Cardiac muscle cell (in vitro differentiated cells and primary cell): ENCODE results near the gene GALNT16. TPM values are rescaled to one million over a fixed set of nuclear protein-coding genes. Genes with fewer than 3 reads are reported as not detected.
A peak's percentile ranks its signal among the peaks of the same experiment; 100 is the strongest.

Experiments
- DNase-seq, 2 donors: peaks; one replicate each; pipeline versions ENCODE4 v3.0.0 to v3.0.0-alpha.2; 2010 to 2017; ENCODE audit warnings: low read depth in 1 of 2, low spot score in 1 of 2
- H3K27ac ChIP-seq: fragments of 200-600 bp; sonication (generic); 2 replicates; pipeline ENCODE4 v1.5.1; 2016
- H3K27me3 ChIP-seq: fragments of 200-600 bp; sonication (generic); 2 replicates; pipeline ENCODE4 v1.6.0; 2016; ENCODE audit warnings: control low read depth
- H3K36me3 ChIP-seq: fragments of 200-600 bp; sonication (generic); 2 replicates; pipeline ENCODE4 v1.5.1; 2016; ENCODE audit warnings: control low read depth
- H3K4me1 ChIP-seq: fragments of 200-600 bp; sonication (generic); 2 replicates; pipeline ENCODE4 v1.8.1; 2017; ENCODE audit warnings: low read depth, mild to moderate bottlenecking, mixed run types
- H3K4me3 ChIP-seq: fragments of 200-600 bp; sonication (generic); 2 replicates; pipeline ENCODE4 v1.5.1; 2016; ENCODE audit warnings: mild to moderate bottlenecking
- H3K9me3 ChIP-seq: fragments of 200-600 bp; sonication (generic); 2 replicates; pipeline ENCODE4 v1.5.1; 2017; ENCODE audit warnings: low read depth, mild to moderate bottlenecking, control low read depth
- polyA plus RNA-seq: library from polyadenylated mRNA; unstranded; fragments of >200 nt; fragmentation: Nextera tagmentation; extraction: Ambion mirVana; gene quantifications from 2 replicates; pipeline ENCODE4 v1.2.1, GENCODE V29; 2016
- total RNA-seq: library from RNA; depleted of rRNA; stranded (reverse); fragments of >200 nt; gene quantifications from 2 replicates; pipeline ENCODE4 v1.2.3, GENCODE V29; 2016
- TF ChIP-seq, protein P1 (sequence below): IDR thresholded peaks from 2 replicates; pipeline ENCODE4 v1.5.1; 2012; ENCODE audit warnings: low read depth, mild to moderate bottlenecking, low read length

Gene GALNT16
- total and polyA plus RNA-seq, 2 experiments from 2014 or later, result 5.8 to 7.7 TPM

DNA sequence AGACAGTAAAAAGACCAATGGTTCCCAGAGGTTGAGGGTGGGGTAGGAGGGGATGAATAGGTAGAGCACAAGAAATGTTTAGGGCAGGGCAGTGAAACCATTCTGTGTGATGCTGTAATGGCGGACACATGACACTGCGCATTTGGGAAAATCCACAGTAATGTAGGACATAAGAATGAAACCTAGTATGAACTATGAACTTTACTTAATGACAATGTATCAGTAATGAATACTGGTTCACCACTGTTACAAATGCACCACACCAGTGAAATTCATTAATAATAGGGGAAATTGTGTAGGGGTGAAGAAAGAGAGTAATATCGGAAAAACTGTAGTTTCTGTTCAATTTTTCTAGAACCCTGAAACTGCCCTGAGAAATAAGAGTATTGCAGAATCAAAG, 132.5 kb downstream of the GALNT16 start:
- TF ChIP-seq, protein P1, sequence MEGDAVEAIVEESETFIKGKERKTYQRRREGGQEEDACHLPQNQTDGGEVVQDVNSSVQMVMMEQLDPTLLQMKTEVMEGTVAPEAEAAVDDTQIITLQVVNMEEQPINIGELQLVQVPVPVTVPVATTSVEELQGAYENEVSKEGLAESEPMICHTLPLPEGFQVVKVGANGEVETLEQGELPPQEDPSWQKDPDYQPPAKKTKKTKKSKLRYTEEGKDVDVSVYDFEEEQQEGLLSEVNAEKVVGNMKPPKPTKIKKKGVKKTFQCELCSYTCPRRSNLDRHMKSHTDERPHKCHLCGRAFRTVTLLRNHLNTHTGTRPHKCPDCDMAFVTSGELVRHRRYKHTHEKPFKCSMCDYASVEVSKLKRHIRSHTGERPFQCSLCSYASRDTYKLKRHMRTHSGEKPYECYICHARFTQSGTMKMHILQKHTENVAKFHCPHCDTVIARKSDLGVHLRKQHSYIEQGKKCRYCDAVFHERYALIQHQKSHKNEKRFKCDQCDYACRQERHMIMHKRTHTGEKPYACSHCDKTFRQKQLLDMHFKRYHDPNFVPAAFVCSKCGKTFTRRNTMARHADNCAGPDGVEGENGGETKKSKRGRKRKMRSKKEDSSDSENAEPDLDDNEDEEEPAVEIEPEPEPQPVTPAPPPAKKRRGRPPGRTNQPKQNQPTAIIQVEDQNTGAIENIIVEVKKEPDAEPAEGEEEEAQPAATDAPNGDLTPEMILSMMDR, result no peak
- no peaks in the 10 kb centered on the region for H3K9me3 ChIP-seq
- H3K4me3 ChIP-seq, result no peak overlapping the region
- peaks cover 46% of the 10 kb centered on the region for H3K36me3 ChIP-seq
- H3K4me1 ChIP-seq, result peaks cover 7% of the 10 kb centered on the region
- H3K27ac ChIP-seq, result no peak overlapping the region
- DNase-seq, result no peak
- no peaks in the 10 kb centered on the region for H3K27me3 ChIP-seq

DNA sequence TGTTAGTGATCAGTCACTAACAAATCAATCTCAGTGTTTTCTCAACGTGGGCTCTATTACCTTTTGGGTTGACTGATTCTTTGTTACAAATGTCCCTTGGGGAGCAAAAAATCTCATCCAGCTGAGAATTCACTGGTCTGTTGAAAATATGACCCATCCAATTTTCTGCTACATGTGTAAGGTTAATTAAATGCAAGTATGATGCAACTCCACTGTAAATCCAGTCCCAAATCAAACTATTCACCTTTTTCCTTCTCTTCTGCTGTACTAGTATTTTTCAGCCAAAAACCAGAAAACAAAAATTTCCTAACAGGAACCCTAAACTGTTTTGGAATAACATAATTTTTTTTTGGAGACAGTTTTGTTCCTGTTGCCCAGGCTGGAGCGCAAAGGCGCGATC, 136.0 kb downstream of the GALNT16 start:
- TF ChIP-seq, protein P1, result no peak
- H3K27me3 ChIP-seq, result no peaks in the 10 kb centered on the region
- no peak overlapping the region for H3K27ac ChIP-seq
- H3K4me3 ChIP-seq, result no peak overlapping the region
- H3K9me3 ChIP-seq, result no peaks in the 10 kb centered on the region
- peaks cover 22% of the 10 kb centered on the region for H3K4me1 ChIP-seq
- peaks cover 40% of the 10 kb centered on the region for H3K36me3 ChIP-seq
- no peak for DNase-seq

DNA sequence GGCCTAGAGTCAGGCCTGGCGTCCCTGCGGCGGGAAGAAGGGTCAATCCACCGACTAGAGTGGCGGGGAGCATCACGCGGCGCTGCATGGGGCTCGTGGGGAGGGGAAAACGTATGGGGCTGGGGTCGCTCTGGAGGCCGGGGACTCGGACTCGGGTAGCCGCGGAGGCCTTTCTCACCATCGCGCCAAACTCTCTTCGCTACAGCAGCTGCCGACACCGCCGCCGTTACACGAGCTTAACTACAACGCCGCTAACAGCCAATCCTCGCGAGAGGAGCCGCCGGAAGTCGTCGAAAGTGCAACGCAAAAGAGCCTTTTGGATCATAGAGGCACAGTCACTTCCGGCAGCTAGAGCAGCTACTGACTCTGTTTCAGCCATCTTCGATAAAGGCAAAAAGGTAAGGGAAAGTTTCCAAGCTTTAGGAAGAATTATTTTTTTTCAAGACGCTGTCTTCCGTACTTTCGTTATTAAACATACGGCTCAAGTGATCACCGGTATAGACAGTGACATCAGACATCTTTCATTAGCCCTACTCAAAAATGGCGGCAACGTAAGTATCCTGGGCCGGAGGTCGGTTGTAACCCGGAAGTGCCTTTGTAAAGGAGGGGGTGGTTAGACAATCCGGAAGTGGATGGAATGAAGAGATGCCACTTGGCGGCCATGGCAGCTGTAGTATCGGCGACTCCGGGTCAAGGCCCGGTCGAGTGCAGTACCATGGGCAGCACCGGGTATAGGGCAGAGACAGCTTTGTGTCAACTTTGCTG, 138.3 kb downstream of the GALNT16 start, which contains the start of the genes ERH and SLC39A9:
Gene ERH, minus strand, starts transcription at position 247 of the 765 bp plus-strand sequence. Its CDS starts 66 bp downstream, at position 181.
Gene SLC39A9, plus strand, starts transcription at position 640 of the 765 bp plus-strand sequence. CDS start 678 bp downstream, outside the sequence.
- Histone ChIP-seq H3K9me3 (no peaks in the 10 kb centered on the region), H3K4me1 (peaks cover 28% of the 10 kb centered on the region), H3K4me3 (peak within 1 kb of the TSS; percentile 87), H3K36me3 (peaks cover 29% of the 10 kb centered on the region), H3K27ac (peak within 1 kb of the TSS; percentile 96), H3K27me3 (no peaks in the 10 kb centered on the region)
- TF ChIP-seq, protein P1, result no peak
- DNase-seq, result peak; percentile 97 to 98

DNA sequence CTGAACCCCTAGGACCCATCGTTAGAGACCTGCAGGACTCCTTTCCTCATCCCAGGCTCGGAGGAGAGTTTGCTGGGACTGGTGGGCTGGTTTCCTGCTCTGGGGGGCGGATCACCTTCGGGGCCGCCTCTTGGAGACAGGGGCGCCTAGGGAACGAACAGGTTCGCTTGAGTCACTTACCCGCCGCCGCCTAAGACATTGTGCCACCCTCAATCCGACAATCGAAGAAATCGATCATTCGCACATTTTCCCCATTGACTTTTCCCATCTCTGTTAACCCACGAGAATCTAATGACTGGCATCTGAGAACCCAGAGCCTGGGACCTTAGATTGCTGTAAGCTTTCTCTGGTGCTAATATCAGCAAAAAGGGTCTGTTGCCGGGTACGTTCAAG, 138.9 kb downstream of the GALNT16 start:
- Histone ChIP-seq H3K9me3 (no peaks in the 10 kb centered on the region), H3K4me3 (peak overlapping the region; percentile 87), H3K27me3 (no peaks in the 10 kb centered on the region), H3K36me3 (peaks cover 24% of the 10 kb centered on the region), H3K27ac (peak overlapping the region; percentile 96), H3K4me1 (peaks cover 28% of the 10 kb centered on the region)
- TF ChIP-seq, protein P1, result no peak
- no peak for DNase-seq

DNA sequence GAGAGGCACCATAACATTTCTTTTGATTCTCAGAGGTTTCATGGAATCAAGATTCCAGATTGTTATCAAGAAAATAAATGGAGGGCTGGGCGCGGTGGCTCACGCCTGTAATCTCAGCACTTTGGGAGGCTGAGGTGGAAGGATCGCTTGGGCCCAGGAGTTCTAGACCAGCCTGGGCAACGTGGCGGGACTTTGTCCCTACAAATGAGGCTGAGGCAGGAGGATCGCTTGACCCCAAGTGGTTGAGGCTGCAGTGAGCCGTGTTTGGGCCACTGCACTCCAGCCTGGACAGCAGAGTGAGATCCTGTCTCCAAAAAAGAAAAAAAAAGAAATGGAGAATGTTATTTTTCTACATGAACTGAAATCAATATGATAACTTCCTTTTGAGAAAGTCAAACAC, 139.8 kb downstream of the GALNT16 start:
- no peak for DNase-seq
- Histone ChIP-seq H3K27ac (no peak overlapping the region), H3K36me3 (peaks cover 15% of the 10 kb centered on the region), H3K4me1 (peaks cover 28% of the 10 kb centered on the region), H3K27me3 (no peaks in the 10 kb centered on the region), H3K4me3 (peak overlapping the region; percentile 87), H3K9me3 (no peaks in the 10 kb centered on the region)
- TF ChIP-seq, protein P1, result no peak
